Measurements from ENCODE around the gene PDE6C.

Gene PDE6C

DNA sequence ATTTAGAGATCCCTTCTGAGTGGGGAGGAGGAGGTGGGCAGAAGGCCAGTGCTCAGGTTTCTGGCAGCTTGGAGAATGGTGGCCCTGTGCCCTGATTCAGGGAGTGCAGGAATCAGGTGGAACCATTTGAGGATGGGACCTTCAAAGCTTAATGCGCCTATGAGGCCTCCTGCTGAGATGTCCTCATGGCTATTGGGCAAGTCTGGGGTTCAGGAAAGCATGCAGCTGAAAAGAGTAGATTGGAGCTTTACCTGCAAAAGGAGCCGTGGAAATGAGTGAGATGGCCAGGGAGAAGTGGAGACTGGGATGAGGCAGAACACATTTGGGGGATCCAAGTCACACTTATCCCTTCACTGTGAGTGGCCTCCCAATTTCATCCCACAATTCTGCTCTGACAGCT is 39.7 kb upstream of the PDE6C start:
- Histone ChIP-seq H3K4me2 (ENCODE audit: low read depth, low read length) (no peak overlapping the region), H3F3A (ENCODE audit: insufficient read depth, low read length) (no peaks in the 10 kb centered on the region), H3K4me3 (ENCODE audit: low read length) (no peak overlapping the region), H4K20me1 (ENCODE audit: insufficient read depth, low read length) (no peaks in the 10 kb centered on the region), H3K9ac (ENCODE audit: low read length) (no peak overlapping the region), H3K9me2 (replicated peaks; ENCODE audit: insufficient read depth, low read length) (no peaks in the 10 kb centered on the region), H3K4me1 (ENCODE audit: low read length) (no peaks in the 10 kb centered on the region), H3K36me3 (replicated peaks; ENCODE audit: insufficient read depth, low read length) (no peaks in the 10 kb centered on the region), H3K9me3 (replicated peaks; ENCODE audit: insufficient read depth, low read length) (no peaks in the 10 kb centered on the region), H3K79me2 (ENCODE audit: low read length) (no peaks in the 10 kb centered on the region), H2AFZ (ENCODE audit: low read length) (no peak overlapping the region), H3K27ac (ENCODE audit: low read length) (no peak overlapping the region), H3K27me3 (replicated peaks; ENCODE audit: insufficient read depth, low read length) (no peaks in the 10 kb centered on the region)
- no peak for TF ChIP-seq EZH2phosphoT487 (IDR thresholded peaks at IDR 0.05; ENCODE audit: low read length)
- TF ChIP-seq, protein P1, sequence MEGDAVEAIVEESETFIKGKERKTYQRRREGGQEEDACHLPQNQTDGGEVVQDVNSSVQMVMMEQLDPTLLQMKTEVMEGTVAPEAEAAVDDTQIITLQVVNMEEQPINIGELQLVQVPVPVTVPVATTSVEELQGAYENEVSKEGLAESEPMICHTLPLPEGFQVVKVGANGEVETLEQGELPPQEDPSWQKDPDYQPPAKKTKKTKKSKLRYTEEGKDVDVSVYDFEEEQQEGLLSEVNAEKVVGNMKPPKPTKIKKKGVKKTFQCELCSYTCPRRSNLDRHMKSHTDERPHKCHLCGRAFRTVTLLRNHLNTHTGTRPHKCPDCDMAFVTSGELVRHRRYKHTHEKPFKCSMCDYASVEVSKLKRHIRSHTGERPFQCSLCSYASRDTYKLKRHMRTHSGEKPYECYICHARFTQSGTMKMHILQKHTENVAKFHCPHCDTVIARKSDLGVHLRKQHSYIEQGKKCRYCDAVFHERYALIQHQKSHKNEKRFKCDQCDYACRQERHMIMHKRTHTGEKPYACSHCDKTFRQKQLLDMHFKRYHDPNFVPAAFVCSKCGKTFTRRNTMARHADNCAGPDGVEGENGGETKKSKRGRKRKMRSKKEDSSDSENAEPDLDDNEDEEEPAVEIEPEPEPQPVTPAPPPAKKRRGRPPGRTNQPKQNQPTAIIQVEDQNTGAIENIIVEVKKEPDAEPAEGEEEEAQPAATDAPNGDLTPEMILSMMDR (IDR thresholded peaks at IDR 0.05; ENCODE audit: low read length): no peak
- TF ChIP-seq EZH2 (optimal IDR thresholded peaks at IDR 0.05; ENCODE audit: low read depth, low read length): no peak
- DNase-seq: no peak

DNA sequence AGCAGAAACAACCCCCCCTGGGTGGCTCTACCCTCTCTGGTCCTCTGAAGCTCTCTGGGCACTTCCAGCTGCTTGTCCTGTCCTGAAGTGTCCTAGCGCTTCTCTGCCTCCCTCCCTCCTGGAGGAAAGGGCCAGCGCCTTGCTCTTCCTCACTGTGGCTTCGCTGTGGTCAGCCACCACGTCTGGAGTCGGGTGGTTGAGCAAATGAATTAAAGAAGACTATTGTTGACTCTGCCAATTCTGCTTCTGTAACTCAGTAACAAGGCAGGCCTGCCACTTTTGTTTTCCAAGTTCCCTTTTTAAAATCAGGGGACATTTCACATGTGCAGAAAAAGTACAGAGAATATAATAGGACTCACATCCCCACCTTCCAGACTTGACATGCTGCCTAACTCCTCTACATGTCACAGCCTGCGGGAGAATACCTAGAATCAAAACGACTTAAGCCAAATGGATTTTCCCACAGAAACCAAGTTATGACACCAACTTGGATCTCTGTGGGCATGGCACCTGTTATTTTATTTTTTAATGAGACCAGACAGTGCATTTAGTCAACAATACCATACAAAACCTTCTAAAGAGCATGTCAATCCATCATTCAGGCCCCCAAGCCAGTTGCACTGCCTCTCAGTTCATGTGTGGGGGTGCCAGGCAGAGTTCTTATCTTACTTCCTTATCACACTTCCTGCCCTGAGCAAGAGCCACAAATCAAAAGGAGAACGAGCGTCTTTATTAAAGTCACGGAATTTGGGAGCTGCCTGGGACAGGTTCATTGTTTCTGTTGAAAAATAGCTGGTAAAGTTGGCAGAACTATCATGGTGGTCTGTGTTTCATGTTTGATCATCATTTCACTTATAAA is 39.1 kb upstream of the PDE6C start:
- no peak for DNase-seq
- Histone ChIP-seq H3F3A (ENCODE audit: insufficient read depth, low read length) (no peaks in the 10 kb centered on the region), H3K4me1 (ENCODE audit: low read length) (no peaks in the 10 kb centered on the region), H3K36me3 (replicated peaks; ENCODE audit: insufficient read depth, low read length) (no peaks in the 10 kb centered on the region), H3K27me3 (replicated peaks; ENCODE audit: insufficient read depth, low read length) (no peaks in the 10 kb centered on the region), H3K9me2 (replicated peaks; ENCODE audit: insufficient read depth, low read length) (no peaks in the 10 kb centered on the region), H3K9me3 (replicated peaks; ENCODE audit: insufficient read depth, low read length) (no peaks in the 10 kb centered on the region), H3K9ac (ENCODE audit: low read length) (no peak overlapping the region), H3K4me3 (ENCODE audit: low read length) (no peak overlapping the region), H3K27ac (ENCODE audit: low read length) (no peak overlapping the region), H4K20me1 (ENCODE audit: insufficient read depth, low read length) (no peaks in the 10 kb centered on the region), H2AFZ (ENCODE audit: low read length) (no peak overlapping the region), H3K79me2 (ENCODE audit: low read length) (no peaks in the 10 kb centered on the region), H3K4me2 (ENCODE audit: low read depth, low read length) (no peak overlapping the region)
- no peak for TF ChIP-seq EZH2phosphoT487 (IDR thresholded peaks at IDR 0.05; ENCODE audit: low read length)
- no peak for TF ChIP-seq EZH2 (optimal IDR thresholded peaks at IDR 0.05; ENCODE audit: low read depth, low read length)
- TF ChIP-seq, protein P1 (IDR thresholded peaks at IDR 0.05; ENCODE audit: low read length): no peak

DNA sequence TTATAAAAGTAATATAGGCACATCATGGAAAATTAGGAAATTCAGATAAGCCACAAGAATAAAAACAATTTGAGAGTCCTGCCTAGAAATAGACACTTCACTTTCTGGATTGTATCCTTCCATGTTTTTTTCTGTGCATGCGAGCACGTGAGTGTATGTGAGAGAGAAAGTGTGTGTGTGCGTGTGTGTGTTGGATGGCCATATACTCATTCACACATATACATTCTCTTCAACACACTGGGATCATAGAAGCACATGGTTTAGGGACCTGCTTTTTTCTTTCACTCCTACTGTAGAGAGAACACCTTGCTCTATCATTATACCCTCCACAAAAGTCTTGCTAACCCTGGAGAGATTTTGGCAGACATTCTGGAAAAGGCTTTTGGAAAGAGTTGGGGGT is 38.4 kb upstream of the PDE6C start:
- H3K79me2 ChIP-seq (ENCODE audit: low read length): no peaks in the 10 kb centered on the region
- TF ChIP-seq, protein P1 (IDR thresholded peaks at IDR 0.05; ENCODE audit: low read length): no peak
- TF ChIP-seq EZH2 (optimal IDR thresholded peaks at IDR 0.05; ENCODE audit: low read depth, low read length) (no peak), EZH2phosphoT487 (IDR thresholded peaks at IDR 0.05; ENCODE audit: low read length) (no peak)
- H3K9ac ChIP-seq (ENCODE audit: low read length): no peak overlapping the region
- no peak for DNase-seq
- no peaks in the 10 kb centered on the region for H3K4me1 ChIP-seq (ENCODE audit: low read length)
- no peaks in the 10 kb centered on the region for H4K20me1 ChIP-seq (ENCODE audit: insufficient read depth, low read length)
- H3K36me3 ChIP-seq (replicated peaks; ENCODE audit: insufficient read depth, low read length): no peaks in the 10 kb centered on the region
- H3K9me3 ChIP-seq (replicated peaks; ENCODE audit: insufficient read depth, low read length): no peaks in the 10 kb centered on the region
- H2AFZ ChIP-seq (ENCODE audit: low read length): no peak overlapping the region
- no peak overlapping the region for H3K4me2 ChIP-seq (ENCODE audit: low read depth, low read length)
- no peak overlapping the region for H3K27ac ChIP-seq (ENCODE audit: low read length)
- H3K9me2 ChIP-seq (replicated peaks; ENCODE audit: insufficient read depth, low read length): no peaks in the 10 kb centered on the region
- no peaks in the 10 kb centered on the region for H3F3A ChIP-seq (ENCODE audit: insufficient read depth, low read length)
- no peak overlapping the region for H3K4me3 ChIP-seq (ENCODE audit: low read length)
- no peaks in the 10 kb centered on the region for H3K27me3 ChIP-seq (replicated peaks; ENCODE audit: insufficient read depth, low read length)
